ENCODE measurements around the gene NECTIN1.

The NECTIN1 gene

DNA sequence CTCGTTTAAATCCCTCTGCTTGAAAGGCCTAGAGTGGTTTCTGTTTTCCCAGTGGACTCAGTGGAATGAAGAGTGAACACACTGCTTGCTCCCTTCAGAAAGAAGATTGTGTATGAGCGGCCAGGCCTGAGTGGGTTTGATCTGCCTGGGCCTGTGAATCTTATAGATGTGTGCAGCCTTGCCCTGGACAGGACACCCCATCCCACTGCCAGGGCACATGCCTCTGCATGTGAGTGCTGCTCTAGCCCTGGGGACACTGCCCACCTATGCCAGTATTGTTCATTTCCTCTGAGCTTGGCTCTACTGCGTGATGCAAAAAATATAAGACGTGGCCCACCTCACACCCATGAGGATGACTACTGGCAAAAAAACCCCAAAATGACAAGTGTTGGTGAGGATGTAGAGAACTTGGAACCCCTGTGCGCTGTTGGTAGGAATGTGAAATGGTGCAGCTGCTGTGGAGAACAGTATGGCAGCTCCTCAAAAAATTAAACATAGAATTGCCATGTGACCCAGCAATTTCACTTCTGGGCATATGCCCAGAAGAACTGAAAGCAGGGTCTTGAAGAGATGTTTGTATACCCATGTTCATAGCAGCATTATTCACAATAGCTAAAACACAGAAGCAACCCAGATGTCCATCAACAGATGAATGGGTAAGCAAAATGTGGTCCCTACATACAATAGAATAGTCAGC lies 27.3 kb upstream of the NECTIN1 start:
- DNase-seq: peak in 2 of 10 donors; percentile 62 to 67

DNA sequence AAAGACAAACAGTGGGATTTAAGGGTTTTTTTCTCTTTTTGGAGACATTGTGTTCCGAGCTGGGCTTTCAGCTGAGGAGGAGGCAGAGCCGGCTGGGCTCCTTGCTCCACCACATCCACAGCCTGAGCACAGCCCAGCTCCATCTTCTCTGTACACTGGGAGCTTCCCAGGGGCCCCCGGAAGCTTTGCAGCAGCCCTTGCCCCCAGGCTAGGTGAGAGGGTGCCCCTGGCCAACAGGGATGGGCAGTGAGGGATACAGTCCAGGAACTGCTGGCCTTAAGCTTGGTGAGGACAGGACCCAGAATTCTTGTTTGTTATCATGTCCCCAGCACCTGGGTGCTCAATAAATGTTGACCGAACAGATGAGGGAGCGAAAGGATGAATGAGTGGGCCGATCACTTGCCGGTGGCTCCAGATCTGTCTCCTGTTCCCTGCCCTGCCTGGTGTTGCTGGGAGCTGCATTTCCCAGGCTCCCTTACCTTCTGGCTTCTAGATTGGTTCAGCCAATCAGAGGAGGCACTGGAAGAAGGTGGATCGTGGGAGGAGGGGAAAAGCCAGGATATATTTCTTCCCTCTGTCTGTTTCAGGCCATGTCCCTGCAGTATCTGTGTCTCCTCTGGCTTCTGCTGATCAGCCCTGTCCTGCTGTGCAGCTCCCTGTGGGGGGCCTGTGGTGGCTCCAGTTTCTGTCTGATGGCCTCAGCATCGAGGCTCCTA lies 26.5 kb upstream of the NECTIN1 start:
- DNase-seq: peak in 3 of 10 donors; percentile 39 to 86 (median 81)

More for the DNA sequence above, 27.3 kb upstream of the NECTIN1 start:
- intact Hi-C loops (cut with DNase I): no loop called here

DNA sequence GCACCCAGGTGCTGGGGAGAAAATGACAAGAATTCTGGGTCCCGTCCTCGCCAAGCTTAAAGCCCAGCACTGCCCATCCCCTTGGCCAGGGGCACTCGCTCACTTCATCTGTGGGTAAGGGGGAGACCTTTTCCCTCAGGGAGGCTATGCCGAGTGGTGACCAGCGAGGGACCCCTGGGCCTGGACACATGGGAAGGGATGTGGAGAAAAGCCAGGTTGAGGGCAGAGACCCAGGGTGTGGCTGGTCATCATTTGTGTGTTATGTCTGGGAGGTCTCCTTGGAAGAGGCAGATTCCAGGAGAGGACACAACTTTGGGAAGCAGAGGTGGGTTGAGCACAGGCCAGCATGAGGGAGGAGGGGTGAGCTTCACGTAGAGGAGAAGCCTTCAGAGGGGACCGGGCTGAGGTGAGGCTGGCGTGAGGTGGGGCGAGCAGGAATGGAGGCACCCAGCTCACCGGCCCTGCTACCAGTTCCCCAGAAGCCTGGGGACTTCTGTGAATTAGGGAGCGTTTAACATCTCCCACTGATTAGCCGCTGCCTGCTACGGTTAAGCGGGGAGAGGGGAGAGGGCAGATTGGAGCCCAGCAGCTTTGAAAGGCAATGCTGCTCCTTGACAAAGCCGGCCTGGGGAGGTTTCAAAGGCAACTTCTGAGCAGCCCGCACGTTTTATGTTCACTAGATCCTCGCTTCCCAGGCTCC lies 25.8 kb upstream of the NECTIN1 start:
- DNase-seq: peak in 2 of 10 donors; percentile 34 to 79
- intact Hi-C loops (cut with DNase I): no loop called here

More for the DNA sequence above, 26.5 kb upstream of the NECTIN1 start:
- intact Hi-C loops (cut with DNase I): no loop called here

DNA sequence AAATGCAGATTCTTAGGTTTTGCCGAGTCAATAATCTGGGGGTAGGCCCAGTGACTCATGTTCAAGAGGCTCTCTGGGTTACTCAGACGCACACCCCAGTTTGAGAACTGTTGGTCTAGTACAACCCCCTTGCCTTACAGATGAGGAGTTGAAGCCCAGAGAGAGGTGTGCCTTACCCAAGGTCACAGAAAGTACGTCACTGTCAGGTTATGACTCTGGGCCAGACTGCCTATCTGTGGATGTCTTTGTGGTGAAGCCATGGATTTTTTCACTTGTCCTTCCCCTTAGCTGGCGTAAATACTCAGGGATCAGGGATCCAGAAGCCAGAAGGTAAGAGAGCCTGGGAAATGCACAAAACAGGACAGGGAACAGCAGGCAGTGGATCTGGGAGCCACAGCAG lies 25.2 kb upstream of the NECTIN1 start:
- no peak for DNase-seq
- intact Hi-C loops (cut with DNase I): no loop called here

DNA sequence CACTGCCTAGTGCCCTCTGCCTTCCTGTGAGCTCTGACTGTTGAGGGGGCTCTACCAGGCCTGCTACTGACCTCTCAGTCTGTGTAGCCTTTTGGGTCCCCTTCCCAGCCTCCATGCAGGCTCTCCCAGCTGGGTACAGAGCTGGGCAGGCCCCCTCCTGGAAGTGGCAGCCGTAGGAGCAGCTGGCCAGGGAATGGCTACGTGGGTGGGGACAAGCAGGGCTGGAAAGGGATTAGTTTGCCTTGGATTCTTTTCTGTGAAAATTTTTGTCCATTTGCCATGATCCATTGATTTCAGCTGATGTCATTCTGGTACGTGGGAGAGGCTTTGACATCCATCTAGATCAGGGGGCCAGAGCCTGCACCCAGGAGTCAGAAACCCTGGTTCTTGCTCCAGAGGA lies 23.9 kb upstream of the NECTIN1 start:
- intact Hi-C loops (cut with DNase I): no loop called here
- peak in 5 of 10 donors; percentile 37 to 93 (median 83) for DNase-seq

DNA sequence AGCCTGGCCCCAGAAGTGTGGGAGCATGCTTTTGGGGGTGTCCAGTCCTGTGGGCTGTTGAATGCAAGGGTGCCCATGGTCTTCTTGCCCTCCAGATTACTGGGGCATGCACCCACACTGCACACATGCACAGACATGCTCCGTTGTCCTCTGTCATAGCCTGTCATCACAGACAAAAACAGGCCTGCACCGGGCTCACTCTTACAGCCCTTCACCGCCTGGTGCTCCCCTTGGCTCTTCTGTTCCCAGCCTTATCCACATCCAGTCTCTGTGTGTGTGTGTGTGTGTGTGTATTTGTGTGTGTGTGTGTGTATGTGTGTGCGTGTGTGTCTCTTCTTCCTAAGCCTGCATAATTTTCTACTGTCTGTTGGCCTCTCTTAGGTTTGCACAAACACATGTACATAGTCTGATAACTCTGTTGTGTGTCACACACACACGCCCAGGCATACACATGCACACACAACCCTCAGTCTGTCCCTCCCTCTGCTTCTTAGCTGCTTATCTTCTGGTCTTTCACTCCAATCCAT lies 23.4 kb upstream of the NECTIN1 start:
- intact Hi-C loops (cut with DNase I): no loop called here
- peak in 2 of 10 donors; percentile 14 to 63 for DNase-seq

DNA sequence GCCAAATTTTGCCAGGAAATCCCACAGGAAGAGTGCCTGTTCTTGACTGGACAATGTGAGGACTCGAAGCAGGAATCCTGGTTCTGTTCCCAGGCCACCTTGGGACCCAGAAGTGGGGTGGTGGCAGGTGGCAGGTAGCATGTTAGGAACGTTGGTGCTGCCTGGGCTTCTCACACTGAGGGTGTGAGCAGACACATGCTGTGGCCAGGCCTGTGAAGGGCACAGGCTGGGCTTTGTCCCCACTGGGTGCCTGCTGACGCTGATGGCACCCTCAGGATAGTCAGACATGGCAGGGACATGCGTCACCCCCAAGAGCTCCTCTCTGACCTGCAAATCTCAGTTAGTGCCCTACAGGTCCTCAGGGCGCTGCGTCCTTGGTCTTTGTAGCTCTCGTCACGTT lies 21.1 kb upstream of the NECTIN1 start:
- DNase-seq: peak in 2 of 10 donors; percentile 33 to 66
- intact Hi-C loops (cut with DNase I): no loop called here

DNA sequence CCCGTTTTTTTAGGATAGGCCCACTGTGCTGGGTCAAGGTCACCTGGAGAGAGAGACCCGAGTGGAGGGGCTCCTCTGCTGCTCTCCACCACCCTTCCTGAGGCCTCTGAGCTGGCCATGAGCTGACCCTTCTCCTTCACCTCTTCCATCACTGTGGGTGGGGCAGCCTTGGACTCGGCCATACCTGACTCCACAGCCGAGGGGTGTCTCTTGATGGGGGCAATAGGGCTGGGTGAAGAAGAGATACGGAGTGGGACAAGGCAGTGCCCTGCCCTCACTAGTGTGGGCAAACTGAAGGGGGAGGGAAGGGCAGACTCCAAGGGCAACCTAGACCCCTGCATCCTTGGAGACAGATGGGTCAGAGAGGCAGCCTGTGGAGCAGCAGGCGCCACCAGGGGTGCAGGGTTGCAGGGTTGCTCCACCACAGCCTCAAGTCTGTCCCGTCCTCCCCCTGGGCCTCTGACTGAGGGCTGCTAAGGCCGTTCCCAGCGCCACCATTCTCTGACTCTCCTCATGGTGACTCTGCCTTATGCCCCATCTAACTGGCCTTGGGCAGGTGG lies 20.1 kb upstream of the NECTIN1 start:
- peak in 2 of 10 donors; percentile 44 to 78 for DNase-seq

DNA sequence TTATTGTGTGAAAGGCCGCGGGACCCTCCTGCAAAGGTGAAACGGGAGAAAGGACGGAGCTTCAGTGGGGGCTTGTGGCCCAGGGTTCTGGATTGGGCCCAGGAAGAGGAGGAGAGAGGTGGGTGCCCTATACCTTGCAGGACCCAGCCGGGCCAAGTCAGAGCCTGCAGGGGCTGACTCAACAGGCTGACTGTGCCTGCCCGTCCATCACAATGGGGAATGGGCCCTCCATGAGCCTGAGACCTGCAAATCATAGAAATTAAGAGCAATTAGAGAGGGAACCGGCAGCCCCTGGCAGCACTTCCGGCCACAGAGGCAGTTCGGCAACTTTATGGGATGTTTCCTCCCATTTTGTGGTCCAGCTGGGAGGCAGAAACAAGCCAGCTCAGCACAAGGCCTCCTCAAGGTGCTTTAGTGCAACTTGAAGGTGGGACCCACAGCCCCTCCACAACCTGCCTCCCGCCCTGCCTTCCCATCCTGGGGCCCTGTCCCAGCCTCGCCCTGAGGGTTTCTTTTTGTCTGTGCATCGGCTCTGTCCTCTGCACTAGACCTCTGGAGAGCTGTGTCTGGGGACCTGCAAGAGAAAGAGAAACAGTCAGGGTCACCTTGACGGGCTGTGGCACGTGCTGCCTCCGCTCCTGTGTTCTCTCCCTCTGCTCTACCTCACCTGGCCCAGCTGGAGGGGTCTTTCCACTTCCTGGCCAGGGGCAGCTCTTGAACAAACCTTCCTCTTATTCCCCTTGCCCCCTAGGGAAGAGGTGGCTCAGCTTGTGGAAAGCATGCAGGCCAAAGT lies 19.1 kb upstream of the NECTIN1 start:
- intact Hi-C loops (cut with DNase I): no loop called here

More for the DNA sequence above, 20.1 kb upstream of the NECTIN1 start:
- intact Hi-C loops (cut with DNase I): no loop called here

DNA sequence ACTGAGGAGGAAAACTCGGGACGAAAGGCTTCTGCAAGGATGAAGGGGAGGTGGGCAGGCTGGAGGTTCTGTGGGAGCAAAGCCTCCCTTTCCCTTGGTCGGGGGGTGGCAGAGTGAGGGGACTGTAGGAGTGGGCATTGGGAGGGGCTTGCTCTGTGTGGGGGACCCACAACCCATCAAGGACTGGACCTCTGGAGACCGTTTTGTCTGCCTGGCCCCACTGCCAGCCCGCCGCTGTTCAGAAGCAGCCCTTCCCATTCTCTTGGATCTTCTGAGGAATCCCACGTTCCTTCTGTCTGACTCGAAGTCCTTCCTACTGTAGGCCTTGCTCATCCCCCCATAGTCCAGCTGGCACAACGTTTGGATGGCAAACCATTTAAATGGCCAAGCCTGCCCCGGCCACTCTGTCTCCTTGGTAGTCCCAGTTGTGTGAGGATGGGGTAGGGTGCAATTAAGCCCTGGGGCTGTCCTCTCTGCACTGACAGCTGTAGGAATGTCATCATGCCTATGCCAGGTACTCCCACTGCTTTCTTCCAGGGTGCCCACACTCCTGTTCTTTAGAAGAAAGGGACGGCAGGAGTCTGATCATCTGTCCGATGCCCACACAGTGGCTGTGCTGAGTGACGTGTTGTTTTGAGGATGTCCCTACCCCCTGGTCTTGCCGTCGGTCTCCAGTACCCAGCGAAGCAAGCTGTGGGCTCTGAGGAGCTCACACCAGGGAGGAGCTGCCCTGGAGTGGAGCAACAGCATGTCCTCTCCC lies 17.0 kb upstream of the NECTIN1 start:
- DNase-seq: peak in 3 of 10 donors; percentile 35 to 89 (median 87)
- intact Hi-C loops (cut with DNase I): no loop called here

More for the DNA sequence above, 19.1 kb upstream of the NECTIN1 start:
- DNase-seq: peak in 2 of 10 donors; percentile 59 to 75

DNA sequence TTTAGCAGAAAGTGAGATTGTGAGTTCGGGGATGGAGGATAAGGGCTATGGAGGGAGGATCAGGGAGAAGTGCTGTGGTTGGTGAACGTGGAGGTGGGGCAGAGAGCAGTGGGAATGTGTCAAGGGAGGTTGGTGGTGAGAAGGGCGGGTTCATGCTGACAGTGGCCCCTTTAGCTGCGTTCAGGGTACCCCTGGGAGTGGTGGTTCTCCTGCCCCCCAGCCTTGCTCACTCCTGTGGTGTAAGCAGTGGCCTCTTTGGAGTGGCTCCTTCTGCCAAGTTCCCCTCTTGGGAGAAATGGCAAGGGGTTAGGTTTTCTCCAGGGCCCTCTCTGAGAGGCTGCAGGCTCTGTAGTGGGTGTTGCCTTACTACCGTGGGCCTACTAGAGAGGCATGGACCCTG lies 16.1 kb upstream of the NECTIN1 start:
- intact Hi-C loops (cut with DNase I): no loop called here
- DNase-seq: peak in 2 of 10 donors; percentile 36 to 42

DNA sequence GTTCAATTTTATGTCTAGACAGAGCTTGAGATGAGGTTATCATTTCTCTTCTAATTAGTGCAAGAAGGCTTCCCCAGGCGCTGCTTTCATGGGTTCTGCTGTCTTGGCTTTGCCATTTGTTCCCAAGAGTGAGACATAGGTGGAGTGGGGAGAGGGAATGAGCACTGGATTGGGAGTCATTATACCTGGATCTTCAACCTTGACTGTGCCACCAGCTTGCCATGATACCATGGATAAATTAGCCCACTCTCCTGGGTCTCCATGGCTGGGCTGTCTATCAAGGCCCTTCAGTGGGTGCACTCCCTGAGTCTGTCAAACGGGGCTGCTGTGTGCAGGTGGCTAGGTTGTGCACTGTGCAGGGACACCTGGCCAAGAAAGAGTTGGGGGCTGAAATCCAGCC lies 15.6 kb upstream of the NECTIN1 start:
- intact Hi-C loops (cut with DNase I): no loop called here
- DNase-seq: peak in 2 of 10 donors; percentile 20 to 51

DNA sequence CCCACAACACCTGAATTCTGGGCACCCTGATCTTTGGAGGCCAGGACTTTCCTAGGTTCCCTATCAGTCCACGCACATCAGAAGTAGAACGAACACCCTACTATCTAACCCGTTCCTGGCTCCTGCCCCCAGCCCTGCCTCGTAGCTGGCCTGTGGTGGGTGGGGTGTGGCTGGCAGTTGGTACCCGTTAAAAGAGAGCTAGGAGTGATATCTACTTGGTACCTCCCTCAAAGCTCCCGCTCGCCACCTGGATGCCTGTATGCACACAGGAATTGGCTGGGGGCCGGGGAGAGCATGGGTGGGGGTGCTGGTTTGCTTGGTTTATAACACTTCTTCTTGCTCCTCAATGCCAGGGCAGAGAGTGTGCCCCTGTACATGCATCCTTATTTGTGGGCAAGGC lies 14.0 kb upstream of the NECTIN1 start:
- DNase-seq: peak in 2 of 10 donors; percentile 75 to 82
- intact Hi-C loops (cut with DNase I): no loop called here

DNA sequence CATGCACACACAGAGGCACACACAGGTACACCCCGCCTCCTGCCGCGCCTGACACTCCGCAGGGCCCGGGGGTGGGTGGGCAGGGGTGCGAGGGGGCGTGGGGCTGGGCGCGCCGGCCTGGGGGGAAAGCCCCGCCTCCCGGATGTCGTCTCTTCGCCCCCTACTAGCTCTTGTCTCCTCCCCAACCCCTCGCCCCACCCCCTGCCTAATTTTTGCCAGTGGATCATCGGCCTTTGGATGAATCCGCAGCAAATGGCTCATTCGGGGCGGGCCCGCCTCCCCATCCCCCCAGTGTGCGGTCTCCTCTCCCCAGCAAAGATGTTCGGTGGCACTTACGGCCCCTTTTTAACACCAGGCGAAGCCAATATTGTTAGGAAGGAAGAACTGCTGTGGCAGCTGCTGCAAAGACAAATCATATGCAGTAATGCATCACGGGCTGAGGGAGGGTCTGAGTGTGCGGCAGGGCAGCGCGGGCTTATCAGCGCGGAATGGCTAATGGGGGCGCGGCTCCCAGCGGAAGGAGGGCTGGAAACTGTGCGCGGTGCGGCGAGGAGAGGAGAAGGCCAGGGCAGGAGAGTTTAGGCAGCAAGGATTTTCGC lies 13.4 kb upstream of the NECTIN1 start:
- intact Hi-C loops (cut with DNase I): no loop called here
- DNase-seq: peak in 4 of 10 donors; percentile 29 to 91 (median 66)

DNA sequence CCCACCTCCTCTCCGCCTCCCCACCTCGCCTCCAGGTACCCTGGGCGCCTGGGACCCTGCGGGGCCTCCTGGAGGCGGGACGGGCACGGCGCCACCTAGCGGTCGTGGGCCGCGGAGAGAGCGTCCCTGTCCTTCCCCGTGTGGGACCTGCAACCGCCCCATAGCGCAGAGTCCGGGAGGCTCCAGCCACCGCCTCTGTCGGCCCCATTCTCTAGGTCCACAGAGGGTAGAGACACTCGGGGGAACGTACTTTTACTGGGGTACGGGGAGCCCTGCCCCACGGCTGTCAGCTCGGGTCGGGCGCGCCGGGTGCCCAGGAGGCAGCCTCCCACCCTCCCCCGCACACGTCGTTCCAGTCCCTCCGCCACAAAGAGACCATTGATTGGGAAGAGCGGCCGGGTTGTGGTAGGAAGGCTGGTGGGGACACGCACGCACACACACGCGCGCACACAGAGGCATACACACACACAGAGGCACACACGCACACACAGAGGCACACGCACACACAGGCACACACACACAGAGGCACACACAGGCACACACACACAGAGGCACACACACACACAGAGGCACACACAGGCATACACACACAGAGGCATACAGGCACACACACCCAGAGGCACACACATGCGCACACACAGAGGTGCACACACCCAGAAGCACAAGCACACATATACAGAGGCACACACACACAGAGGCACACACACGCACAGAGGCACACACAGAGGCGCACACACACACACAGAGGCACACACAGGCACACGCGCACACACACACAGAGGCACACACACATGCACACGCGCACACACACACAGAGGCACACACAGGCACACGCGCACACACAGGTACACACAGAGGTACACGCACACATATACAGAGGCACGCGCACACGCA lies 12.6 kb upstream of the NECTIN1 start:
- intact Hi-C loops (cut with DNase I): no loop called here
- DNase-seq: peak in 7 of 10 donors; percentile 50 to 92 (median 77)

DNA sequence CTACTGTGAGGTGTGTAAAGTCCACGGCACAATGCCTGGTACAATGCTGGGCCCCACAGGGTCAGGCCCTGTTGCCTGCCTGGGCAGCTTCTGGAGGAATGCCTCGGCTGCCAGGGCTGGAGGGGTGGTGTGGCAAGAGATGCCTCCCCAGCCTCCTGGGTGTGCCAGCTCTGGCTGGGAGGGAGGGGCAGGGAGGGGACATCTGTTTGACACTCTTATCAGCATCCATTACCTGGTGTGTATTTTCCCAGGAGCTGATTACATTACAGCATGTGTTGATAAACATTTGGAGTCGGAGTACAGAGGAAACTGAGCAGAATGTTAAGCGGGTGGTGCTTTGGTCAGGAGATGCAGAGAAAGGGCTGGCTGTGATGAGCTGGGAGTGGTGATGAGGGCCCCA lies 11.0 kb upstream of the NECTIN1 start:
- DNase-seq: peak in 2 of 10 donors; percentile 71 to 76
- intact Hi-C loops (cut with DNase I): loop anchor here (10.0 kb wide), 1 partner anchor 265 kb away; no protein-coding TSS in a partner anchor

DNA sequence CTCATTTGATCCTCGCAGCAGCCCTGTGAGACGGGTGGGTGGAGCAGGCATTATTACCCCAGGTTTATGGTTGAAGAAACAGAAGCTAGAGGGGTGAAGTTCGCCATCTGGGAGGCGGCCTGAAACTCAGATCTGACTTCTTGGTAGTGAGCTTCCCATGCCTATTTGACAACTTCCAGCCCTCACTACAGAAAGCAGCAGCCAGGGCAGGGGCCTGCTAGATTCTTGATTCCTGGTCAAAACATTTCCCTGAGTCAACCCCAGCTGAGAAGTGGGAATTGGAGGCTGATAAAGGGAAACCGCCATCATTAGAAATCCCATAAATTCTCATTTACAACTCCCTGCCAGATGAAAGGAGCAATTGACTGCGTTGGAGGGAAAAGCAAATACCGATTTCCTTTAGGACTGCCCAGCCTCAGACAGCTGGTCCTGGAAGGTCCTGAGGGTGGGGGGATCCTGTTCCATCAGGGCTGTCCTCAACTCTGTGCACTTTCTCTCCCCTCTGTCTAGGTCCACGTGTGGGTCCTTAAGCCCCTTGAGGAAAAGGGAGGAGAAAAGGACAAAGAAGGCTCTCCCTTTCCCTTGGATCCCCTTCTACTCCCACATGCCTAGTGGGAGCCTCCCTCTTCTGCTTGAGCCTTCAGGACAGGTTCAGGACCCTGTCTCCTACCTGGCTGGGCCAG lies 10.2 kb upstream of the NECTIN1 start:
- intact Hi-C loops (cut with DNase I): loop anchor here (10.0 kb wide), 1 partner anchor 266 kb away; no protein-coding TSS in a partner anchor
- peak in 2 of 10 donors; percentile 41 to 42 for DNase-seq
